Eye (tissue), 1 donor: ENCODE measurements around the gene SARNP.
A peak's percentile ranks its signal among the peaks of the same experiment; 100 is the strongest.
"Not testable (repeated sequence)": the region's sequence is repeated elsewhere in the genome, so short reads cannot be mapped to it uniquely, and the experiment has no call there.

Experiments
- DNase-seq: peaks from one replicate; pipeline ENCODE4 v3.0.0-alpha.2; 2015

Gene SARNP

GRCh38 chr12:55789171-55789570 lies 28.4 kb downstream of the SARNP start:
- no peak for DNase-seq

- DNase-seq = no peak
Observed at GRCh38 chr12:55788546-55788945, 29.0 kb downstream of the SARNP start.

GRCh38 chr12:55780685-55781084 lies 36.8 kb downstream of the SARNP start:
- no peak for DNase-seq

GRCh38 chr12:55777856-55778255 lies 39.7 kb downstream of the SARNP start:
- DNase-seq = no peak

GRCh38 chr12:55771736-55772135 lies 45.8 kb downstream of the SARNP start:
- peak; percentile 65 for DNase-seq

GRCh38 chr12:55767156-55767555 lies 50.4 kb downstream of the SARNP start:
- DNase-seq = no peak

- DNase-seq = peak; percentile 43
Observed at GRCh38 chr12:55765736-55766290, 51.7 kb downstream of the SARNP start.

- no peak for DNase-seq
Observed at GRCh38 chr12:55762646-55763045, 54.9 kb downstream of the SARNP start.

GRCh38 chr12:55760663-55761062 lies 56.9 kb downstream of the SARNP start:
- DNase-seq = no peak

GRCh38 chr12:55758575-55758974 lies 58.9 kb downstream of the SARNP start:
- not testable (repeated sequence) for DNase-seq

- DNase-seq = no peak
Observed at GRCh38 chr12:55757701-55758100, 59.8 kb downstream of the SARNP start.

- no peak for DNase-seq
Observed at GRCh38 chr12:55755246-55755645, 62.3 kb downstream of the SARNP start.

GRCh38 chr12:55748230-55748993 lies 69.1 kb downstream of the SARNP start:
- DNase-seq = no peak

- DNase-seq = no peak
Observed at GRCh38 chr12:55746913-55747231, 70.7 kb downstream of the SARNP start.

GRCh38 chr12:55746174-55746912 lies 71.2 kb downstream of the SARNP start:
- no peak for DNase-seq

GRCh38 chr12:55745361-55746173 lies 72.0 kb downstream of the SARNP start:
- peak; percentile 93 for DNase-seq

- peak; percentile 51 for DNase-seq
Observed at GRCh38 chr12:55744340-55745030, 73.0 kb downstream of the SARNP start.

GRCh38 chr12:55743406-55744339 lies 73.9 kb downstream of the SARNP start:
- DNase-seq = peak; percentile 85

- peak; percentile 96 for DNase-seq
Observed at GRCh38 chr12:55742719-55743405, 74.7 kb downstream of the SARNP start, which contains the start of gene GDF11. GDF11 (plus strand) TSS chr12:55743122; CDS start chr12:55743317, 195 bp downstream.

- DNase-seq = peak; percentile 80
Observed at GRCh38 chr12:55741931-55742680, 75.4 kb downstream of the SARNP start.
